Gastroesophageal sphincter (tissue), 4 donors: Measurements from ENCODE around the gene USP44. TPM values are rescaled to one million over a fixed set of nuclear protein-coding genes. Genes with fewer than 3 reads are reported as not detected.

Source experiments
- ATAC-seq: fragments of 150-250 bp; one replicate; pipeline ENCODE4 v1.9.1; 2016; ENCODE audit warnings: mild to moderate bottlenecking, moderate library complexity
- H3K27ac ChIP-seq, 4 donors: fragments of 200-600 bp; sonication (generic) in 3 of 4; 1 replicate in 3 of 4; 2 replicates in 1 of 4; pipeline ENCODE4 v1.5.1; 2016 to 2019
- H3K27me3 ChIP-seq: fragments of 200-600 bp; sonication (generic); one replicate; pipeline ENCODE4 v1.5.1; 2019
- H3K36me3 ChIP-seq, 2 donors: fragments of 200-600 bp; sonication (generic); one replicate each; pipeline ENCODE4 v1.5.1; 2019; ENCODE audit warnings: control low read depth in 1 of 2
- H3K4me1 ChIP-seq, 3 donors: fragments of 200-600 bp; sonication (generic); 1 replicate in 2 of 3; 2 replicates in 1 of 3; pipeline ENCODE4 v1.5.1; 2016 to 2019; ENCODE audit warnings: control low read depth in 2 of 3
- H3K4me3 ChIP-seq, 2 donors: fragments of 200-600 bp; sonication (generic); one replicate each; pipeline ENCODE4 v1.5.1; 2019; ENCODE audit warnings: mild to moderate bottlenecking in 1 of 2, moderate library complexity in 1 of 2
- H3K9me3 ChIP-seq, 3 donors: fragments of 200-600 bp; sonication (generic); one replicate each; pipeline ENCODE4 v1.5.1; 2017 to 2019; ENCODE audit warnings: control low read depth in 2 of 3
- EP300 ChIP-seq: sonication (generic); formaldehyde crosslinking; IDR thresholded peaks from one replicate; pipeline ENCODE4 v1.6.1; 2017; ENCODE audit warnings: antibody characterized with exemption, mild to moderate bottlenecking
- POLR2A ChIP-seq, 2 donors: fragments of 450-650 bp; IDR thresholded peaks; one replicate each; pipeline ENCODE4 v1.6.1; 2017; ENCODE audit warnings: antibody characterized with exemption in 2 of 2, mild to moderate bottlenecking in 2 of 2, moderate library complexity in 1 of 2
- POLR2AphosphoS5 ChIP-seq: sonication (generic); formaldehyde crosslinking; IDR thresholded peaks from one replicate; pipeline ENCODE4 v1.6.1; 2017; ENCODE audit warnings: antibody characterized with exemption
- WGBS, 2 donors: methylation state at CpG; one replicate each; pipeline ENCODE4 v1.1.5; 2018; ENCODE audit warnings: low coverage in 1 of 2; 5-methylcytosine and 5-hydroxymethylcytosine counted together
- total RNA-seq, 4 donors: library from RNA; depleted of rRNA; stranded (reverse); fragments of >200 nt; gene quantifications; one replicate each; pipeline ENCODE4 v1.1.0, GENCODE V29; 2016
- TF ChIP-seq, protein P1 (sequence below), 4 experiments: fragments of 200-600 bp in 2 of 4; fragments of 450-650 bp in 2 of 4; sonication (generic) in 1 of 4; IDR thresholded peaks; one replicate each; pipeline ENCODE4 v1.5.1; 2017 to 2019; ENCODE audit warnings: antibody characterized with exemption in 4 of 4, mild to moderate bottlenecking in 2 of 4, moderate library complexity in 2 of 4

USP44 gene
- total RNA-seq = 1 to 10 TPM; 5.9 to 9.7 (median 6.0) TPM

DNA sequence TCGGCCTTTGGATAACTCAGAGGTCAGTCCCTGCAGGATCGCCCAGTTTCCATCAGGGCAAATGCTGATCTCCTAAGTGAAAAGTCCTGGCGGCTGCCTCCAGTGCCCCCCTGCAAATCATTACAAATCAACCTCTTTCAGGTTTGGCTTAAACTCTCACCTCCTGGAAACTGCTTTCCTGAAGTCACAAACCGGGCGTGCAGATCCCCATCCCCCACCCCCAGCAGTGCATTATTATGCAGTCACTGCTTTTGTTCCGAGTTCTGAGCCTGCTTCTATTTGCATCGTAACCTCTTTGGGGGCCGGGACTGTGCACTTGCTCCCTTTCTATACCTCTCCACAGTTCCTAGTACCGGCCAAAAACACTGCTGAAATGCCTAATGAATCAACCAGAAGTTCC, at the start of gene USP44:
Gene USP44, minus strand, starts transcription at position 172 of the 400 bp plus-strand sequence. CDS start 17,220 bp downstream, outside the sequence.
- H3K27me3 ChIP-seq = no peaks in the 10 kb centered on the region
- H3K4me1 ChIP-seq = peaks cover 0 to 15% (median 0%) of the 10 kb centered on the region in 3 donors
- no peaks in the 10 kb centered on the region for H3K9me3 ChIP-seq
- WGBS, 2 donors = 46 to 63% methylated on average over 3 to 5 of the region's 9 CpGs
- no peaks in the 10 kb centered on the region for H3K36me3 ChIP-seq
- H3K27ac ChIP-seq = no peak within 1 kb of the TSS
- no peak for ATAC-seq
- no peak for TF ChIP-seq POLR2A (IDR thresholded peaks at IDR 0.05)
- TF ChIP-seq, protein P1, sequence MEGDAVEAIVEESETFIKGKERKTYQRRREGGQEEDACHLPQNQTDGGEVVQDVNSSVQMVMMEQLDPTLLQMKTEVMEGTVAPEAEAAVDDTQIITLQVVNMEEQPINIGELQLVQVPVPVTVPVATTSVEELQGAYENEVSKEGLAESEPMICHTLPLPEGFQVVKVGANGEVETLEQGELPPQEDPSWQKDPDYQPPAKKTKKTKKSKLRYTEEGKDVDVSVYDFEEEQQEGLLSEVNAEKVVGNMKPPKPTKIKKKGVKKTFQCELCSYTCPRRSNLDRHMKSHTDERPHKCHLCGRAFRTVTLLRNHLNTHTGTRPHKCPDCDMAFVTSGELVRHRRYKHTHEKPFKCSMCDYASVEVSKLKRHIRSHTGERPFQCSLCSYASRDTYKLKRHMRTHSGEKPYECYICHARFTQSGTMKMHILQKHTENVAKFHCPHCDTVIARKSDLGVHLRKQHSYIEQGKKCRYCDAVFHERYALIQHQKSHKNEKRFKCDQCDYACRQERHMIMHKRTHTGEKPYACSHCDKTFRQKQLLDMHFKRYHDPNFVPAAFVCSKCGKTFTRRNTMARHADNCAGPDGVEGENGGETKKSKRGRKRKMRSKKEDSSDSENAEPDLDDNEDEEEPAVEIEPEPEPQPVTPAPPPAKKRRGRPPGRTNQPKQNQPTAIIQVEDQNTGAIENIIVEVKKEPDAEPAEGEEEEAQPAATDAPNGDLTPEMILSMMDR (IDR thresholded peaks at IDR 0.05) = no peak
- no peak for TF ChIP-seq EP300
- TF ChIP-seq POLR2AphosphoS5 = no peak
- no peak within 1 kb of the TSS for H3K4me3 ChIP-seq

GRCh38 chr12:95600567-95600966, 49.3 kb upstream of the USP44 start:
- no peak for TF ChIP-seq POLR2AphosphoS5
- TF ChIP-seq, protein P1 (IDR thresholded peaks at IDR 0.05) = no peak
- no peak for TF ChIP-seq EP300
- TF ChIP-seq POLR2A (IDR thresholded peaks at IDR 0.05) = no peak
- peak overlapping the region in 1 of 4 donors; percentile 30 for H3K27ac ChIP-seq
- H3K9me3 ChIP-seq = no peaks in the 10 kb centered on the region
- H3K4me1 ChIP-seq = peaks cover 0 to 1% (median 0%) of the 10 kb centered on the region in 3 donors
- no peaks in the 10 kb centered on the region for H3K36me3 ChIP-seq
- H3K4me3 ChIP-seq = no peak overlapping the region
- ATAC-seq = peak; percentile 50
- H3K27me3 ChIP-seq = no peaks in the 10 kb centered on the region
- WGBS, 2 donors = 69% methylated on average over 5 of the region's 8 CpGs; no CpG with 5 or more reads in 1 of the 2 donors

DNA sequence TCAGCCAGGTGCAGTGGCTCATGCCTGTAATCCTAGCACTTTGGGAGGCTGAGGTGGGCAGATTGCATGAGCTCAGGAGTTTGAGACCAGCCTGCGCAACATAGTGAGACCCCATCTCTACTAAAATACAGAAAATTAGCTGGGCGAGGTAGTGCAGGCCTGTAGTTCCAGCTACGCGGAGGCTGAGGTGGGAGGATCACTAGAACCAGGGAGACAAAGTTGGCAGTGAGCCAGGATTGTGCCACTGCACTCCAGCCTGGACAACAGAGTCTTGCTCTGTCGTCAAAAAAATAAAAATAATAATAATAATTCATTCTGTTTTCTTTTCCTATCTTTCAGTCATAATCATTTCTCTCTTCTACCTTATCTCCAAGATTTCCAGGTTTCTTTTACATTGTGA, 48.6 kb upstream of the USP44 start:
- no peaks in the 10 kb centered on the region for H3K27me3 ChIP-seq
- H3K4me3 ChIP-seq = no peak overlapping the region
- TF ChIP-seq, protein P1 (IDR thresholded peaks at IDR 0.05) = no peak
- TF ChIP-seq POLR2A (IDR thresholded peaks at IDR 0.05) = no peak
- TF ChIP-seq EP300 = no peak
- no peak for TF ChIP-seq POLR2AphosphoS5
- no peak for ATAC-seq
- no peaks in the 10 kb centered on the region for H3K9me3 ChIP-seq
- no peak overlapping the region for H3K27ac ChIP-seq
- H3K36me3 ChIP-seq = no peaks in the 10 kb centered on the region
- 94 to 96% methylated on average over 4 to 5 of the region's 5 CpGs for WGBS, 2 donors
- H3K4me1 ChIP-seq = no peaks in the 10 kb centered on the region

DNA sequence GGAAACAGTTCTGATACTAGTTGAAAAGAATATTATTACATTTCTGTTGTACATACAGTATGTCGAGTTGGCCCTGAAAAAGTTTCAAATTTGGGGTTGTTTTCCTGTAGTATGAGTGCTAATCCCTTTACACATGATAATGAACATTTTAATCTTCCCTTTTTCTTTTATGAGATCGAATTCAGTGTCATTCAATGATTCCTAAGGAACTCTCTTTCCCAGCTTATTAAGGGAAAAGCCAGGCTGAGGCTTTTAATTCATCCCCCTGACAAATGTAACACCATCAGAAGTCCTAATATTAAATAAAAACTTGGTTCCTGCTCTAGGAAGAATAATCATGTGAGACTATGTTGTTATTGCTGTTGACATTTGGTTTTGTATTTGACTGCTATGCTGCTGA, 42.9 kb upstream of the USP44 start:
- peaks cover 0 to 9% (median 0%) of the 10 kb centered on the region in 3 donors for H3K4me1 ChIP-seq
- H3K4me3 ChIP-seq = no peak overlapping the region
- no peaks in the 10 kb centered on the region for H3K36me3 ChIP-seq
- no peak for TF ChIP-seq EP300
- TF ChIP-seq POLR2A (IDR thresholded peaks at IDR 0.05) = no peak
- no peak for TF ChIP-seq POLR2AphosphoS5
- TF ChIP-seq, protein P1 (IDR thresholded peaks at IDR 0.05) = no peak
- WGBS, 2 donors = 50 to 55% methylated on average over 2 of the region's 2 CpGs
- H3K9me3 ChIP-seq = no peaks in the 10 kb centered on the region
- H3K27ac ChIP-seq = no peak overlapping the region
- no peaks in the 10 kb centered on the region for H3K27me3 ChIP-seq
- no peak for ATAC-seq

DNA sequence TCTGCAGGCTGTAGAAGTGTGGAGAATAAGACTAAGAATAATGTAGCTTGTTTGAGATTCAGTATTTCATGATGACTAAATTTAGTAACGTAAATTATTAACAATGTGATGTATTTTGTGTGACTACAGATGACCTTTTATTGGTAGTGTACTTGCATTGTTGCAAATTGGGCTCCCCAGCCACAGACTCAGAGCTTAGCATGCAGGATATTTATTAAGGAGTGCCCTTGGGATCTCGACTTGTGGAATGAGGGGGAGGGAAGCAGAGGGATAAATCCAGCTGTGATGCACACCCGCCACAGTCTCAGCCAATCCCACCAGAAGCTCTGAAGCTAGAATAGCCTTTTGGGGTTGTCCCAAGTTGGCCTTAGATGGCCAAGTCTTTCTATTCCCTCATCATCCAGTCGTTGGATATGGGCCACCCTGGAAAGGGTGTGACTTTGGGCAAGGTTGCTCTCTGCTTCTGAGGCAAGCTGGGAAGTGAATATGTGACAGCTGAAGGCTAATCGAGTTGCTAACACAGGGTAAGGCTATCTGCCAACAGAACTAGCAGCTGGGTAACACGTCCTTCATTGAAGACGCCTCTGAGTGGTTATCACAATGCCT, 42.1 kb upstream of the USP44 start:
- Histone ChIP-seq H3K4me3 (no peak overlapping the region), H3K36me3 (no peaks in the 10 kb centered on the region), H3K4me1 (peaks cover 0 to 9% (median 0%) of the 10 kb centered on the region in 3 donors), H3K9me3 (no peaks in the 10 kb centered on the region), H3K27me3 (no peaks in the 10 kb centered on the region), H3K27ac (no peak overlapping the region)
- peak; percentile 53 for ATAC-seq
- TF ChIP-seq, protein P1 (IDR thresholded peaks at IDR 0.05) = no peak
- TF ChIP-seq EP300 (no peak), POLR2AphosphoS5 (no peak), POLR2A (IDR thresholded peaks at IDR 0.05) (no peak)
- 31 to 35% methylated on average over 5 to 6 of the region's 7 CpGs for WGBS, 2 donors
